ENCODE measurements around the gene TMSB10. TPM values are rescaled to one million over a fixed set of nuclear protein-coding genes. Genes with fewer than 3 reads are reported as not detected.
"Not testable (repeated sequence)": the region's sequence is repeated elsewhere in the genome, so short reads cannot be mapped to it uniquely, and the experiment has no call there.

TMSB10 gene
- total RNA-seq, 1 donor from 2014 or later = 112 TPM

DNA sequence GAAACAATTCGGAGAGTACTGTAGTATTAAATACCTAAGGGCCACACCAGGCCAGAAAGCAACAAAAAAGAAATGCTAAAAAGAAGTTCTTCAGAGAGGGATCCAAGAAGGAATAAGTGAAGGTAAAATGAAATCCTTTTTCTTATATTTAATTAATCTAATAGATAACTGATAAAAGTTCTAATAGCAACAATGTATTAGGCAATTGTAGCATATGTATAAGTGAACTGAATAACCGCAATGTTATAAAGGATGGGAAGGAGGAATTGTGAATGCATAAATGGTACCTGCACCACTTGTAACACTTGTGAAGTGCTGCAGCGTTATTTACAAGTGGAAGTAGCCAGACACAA, 21.8 kb downstream of the TMSB10 start:
- ATAC-seq = no peak
- no peak for DNase-seq (ENCODE audit: low spot score)

DNA sequence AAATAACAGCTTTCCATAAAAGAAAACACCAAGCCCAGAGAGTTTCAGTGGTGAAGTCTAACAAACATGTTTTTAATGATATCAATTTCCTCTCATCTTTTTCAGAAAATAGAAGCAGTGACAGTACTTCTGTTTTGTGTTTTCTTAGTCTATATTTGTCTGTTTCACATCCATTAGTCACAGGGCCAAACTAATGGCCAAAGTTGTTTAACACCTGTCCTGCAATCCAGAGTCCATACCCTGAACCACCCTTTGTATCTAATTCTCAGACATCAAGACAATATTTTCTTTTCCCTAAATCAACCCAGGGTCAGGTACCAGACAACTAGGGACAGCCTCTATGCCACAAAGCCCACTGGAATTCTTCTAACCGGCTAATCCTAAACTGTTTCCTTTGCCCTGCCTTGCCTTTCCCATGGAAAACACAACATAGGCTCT, 25.9 kb downstream of the TMSB10 start:
- DNase-seq (ENCODE audit: low spot score) (no peak), ATAC-seq (no peak)

DNA sequence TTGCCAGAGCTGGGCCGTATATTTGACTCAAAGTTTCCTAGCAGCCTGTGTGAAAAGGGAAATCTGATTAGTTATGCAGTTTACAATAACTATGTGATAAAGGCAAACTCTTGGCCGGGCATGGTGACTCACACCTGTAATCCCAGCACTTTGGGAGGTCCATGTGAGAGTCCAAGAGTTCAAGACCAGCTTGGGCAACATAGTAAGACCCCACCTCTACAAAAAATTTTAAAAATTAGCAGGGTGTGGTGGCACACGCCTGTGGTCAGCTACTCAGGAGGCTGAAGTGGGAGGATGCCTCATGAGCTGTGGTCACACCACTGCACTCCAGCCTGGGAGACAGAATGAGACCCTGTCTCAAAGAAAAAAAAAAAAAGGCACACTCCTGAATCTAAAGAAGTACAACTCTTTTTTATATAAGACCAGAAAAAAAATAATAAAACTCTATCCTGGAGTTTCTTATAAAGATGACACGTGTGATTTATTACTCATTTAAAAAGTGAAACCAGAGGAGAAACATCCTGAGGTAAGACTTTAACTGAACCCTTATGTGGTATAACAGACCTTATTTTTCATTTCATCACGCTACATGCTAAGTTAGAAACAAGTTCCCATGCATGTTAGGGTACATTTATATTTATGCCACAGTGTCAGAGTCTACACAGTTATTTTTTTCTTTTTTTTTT, 32.9 kb downstream of the TMSB10 start:
- ATAC-seq (no peak), DNase-seq (ENCODE audit: low spot score) (no peak)

DNA sequence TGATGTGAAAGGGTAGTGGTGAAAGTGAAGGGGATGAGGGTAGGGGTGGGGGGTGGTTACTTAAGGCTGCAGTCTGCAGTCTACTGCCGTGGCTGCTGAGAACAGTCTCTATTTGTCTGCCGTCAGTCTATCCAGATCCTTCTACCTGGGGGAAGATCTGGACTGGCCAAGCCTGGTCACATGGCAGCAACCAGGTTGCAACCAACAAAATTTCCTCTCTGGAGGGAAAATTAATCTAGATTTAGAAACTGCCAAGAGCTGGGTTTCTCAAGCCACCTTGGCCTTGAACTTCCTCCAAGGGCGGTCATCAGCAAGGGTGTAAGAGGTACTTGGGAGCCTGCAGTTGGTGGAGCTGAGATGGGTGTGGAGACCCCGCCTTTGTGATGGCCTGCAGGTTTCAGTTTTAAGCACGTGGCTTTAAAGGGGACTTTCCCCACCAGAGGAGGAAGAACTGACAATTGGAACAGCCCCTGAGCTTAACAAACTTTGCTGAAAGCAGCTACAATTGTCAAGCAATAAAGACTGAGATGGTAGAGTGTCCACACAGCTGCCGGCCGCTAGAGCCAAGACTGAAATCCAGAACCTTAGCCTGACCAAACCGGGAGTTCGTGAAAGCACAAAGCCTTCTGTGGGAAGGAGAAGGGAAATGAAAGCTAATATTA, 34.1 kb downstream of the TMSB10 start:
- no peak for DNase-seq (ENCODE audit: low spot score)
- ATAC-seq = no peak

DNA sequence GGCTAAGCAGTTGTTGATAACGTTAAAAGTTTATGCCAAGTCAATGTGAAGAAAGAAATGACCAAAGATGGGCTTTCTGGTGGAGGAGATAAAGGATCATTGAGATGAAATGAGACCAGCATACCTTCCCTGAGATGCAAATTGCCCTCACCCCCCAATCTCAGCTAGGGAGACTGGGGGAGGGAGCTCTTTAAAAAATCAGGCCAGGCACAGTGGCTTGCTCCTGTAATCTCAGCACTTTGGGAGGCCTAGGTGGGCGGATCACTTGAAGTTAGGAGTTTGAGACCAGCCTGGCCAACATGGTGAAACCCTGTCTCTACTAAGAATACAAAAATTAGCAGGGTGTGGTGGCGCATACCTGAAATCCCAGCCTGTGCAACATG, 34.6 kb downstream of the TMSB10 start:
- no peak for DNase-seq (ENCODE audit: low spot score)
- ATAC-seq = no peak

DNA sequence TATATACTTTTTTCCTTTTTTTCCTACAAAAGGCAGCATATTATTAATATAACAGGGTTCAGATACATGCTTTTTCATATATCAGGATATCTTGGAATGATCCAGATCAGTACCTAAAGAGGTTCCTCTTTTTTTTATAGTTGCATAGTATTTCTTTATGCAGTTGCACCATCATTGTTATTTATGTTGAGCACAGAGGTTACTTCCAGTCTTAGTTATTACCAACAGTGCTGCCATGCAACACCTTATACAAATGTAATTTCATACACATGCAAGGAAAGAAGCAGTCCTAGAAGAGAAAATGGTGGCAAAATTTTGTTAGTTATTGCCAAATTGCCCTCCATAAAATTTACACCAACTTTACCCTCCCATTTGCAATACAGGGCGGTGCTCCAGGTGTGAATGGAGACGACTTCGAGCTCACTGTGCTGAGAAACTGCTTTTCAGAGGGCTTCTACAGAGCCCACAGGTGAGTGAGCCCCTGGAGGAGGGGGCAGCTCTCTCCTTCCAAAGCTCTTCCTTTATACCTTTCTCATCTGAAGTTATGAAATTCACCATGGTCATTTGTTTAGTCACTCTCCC, 35.5 kb downstream of the TMSB10 start:
- ATAC-seq (no peak), DNase-seq (ENCODE audit: low spot score) (no peak)

DNA sequence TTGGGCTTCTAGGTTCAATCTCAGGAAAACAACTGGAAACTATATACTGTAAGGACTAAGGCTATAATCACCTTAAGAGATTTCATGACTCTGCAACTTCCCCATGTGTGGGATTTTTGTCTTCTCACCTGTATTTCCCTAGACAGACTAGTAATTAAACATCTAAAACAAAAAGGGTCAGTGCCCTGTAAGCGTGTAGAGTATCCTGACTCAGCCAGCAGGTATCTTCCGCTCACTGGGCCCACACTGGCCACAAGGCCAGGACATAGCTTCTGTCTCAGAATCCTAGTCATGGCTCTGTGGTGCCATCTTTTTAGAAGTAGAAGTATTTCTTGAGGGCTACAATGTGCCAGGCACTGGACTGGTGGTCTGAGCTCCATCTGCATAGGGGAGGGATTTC, 36.7 kb downstream of the TMSB10 start:
- ATAC-seq (no peak), DNase-seq (ENCODE audit: low spot score) (no peak)

DNA sequence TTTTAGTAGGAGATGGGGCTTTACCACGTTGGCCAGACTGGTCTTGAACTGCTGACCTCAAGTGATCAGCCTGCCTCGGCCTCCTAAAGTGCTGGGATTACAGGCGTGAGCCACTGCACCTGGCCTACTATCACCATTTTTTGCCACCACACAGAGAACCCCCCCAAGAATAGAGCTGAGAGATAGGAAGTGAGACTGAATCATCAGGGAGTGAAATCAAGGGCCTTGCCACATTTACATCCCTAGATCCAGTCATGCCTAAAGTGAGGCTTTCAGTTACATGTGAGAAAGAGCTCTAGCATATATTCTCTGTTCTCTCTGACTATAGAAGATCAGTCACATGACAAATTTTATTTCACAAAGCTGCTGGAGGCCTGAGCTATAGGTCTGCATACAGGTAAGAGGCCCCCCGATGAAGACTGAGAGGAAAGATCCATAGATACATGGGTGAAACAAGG, 37.5 kb downstream of the TMSB10 start:
- ATAC-seq (no peak), DNase-seq (ENCODE audit: low spot score) (no peak)

DNA sequence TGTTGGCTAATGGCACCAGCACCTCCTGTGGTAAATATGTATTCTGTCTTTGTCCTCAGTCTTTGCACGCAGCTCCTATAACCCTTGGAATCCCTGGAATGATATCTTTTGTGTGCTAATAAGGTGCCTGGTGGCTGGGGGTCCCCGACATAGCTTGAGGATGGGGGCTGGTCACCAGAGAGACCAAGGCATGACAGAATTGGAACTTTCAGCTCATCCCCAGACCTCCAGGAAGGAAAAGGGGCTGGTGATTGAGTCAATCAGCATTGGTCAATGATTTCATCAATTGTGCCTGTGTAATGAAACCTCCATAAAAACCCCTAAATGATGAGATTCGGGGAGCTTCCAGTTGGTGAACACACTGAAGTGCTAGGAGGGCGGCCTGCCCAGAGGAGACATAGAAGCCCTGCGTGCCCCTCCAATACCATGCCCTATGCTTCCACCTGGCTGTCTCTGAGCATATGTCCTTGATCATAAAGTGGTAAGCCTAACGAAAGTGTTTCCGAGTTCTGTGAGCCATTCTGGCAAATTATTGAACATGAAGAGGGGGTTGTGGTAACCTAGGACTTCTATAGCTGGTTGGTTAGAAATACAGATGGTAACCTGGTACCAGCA, 38.9 kb downstream of the TMSB10 start:
- DNase-seq (ENCODE audit: low spot score) (no peak), ATAC-seq (no peak)

DNA sequence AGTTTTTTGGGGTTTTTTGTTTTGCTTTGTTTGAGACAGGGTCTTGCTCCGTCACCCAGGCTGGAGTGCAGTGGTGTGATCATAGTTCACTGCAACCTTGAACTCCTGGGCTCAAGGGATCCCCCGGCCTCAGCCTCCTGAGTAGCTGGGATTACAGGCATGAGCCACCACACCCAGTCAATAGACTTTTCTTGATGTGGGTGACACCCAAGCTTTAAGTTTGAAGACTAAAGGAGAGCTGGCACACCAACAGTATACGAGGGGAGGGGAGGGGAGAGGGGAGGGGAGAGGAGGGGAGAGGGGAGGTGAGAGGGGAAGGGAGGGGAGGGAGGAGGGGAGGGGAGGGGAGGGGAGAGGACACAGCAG, 40.4 kb downstream of the TMSB10 start:
- ATAC-seq; DNase-seq (ENCODE audit: low spot score): not testable (repeated sequence)

DNA sequence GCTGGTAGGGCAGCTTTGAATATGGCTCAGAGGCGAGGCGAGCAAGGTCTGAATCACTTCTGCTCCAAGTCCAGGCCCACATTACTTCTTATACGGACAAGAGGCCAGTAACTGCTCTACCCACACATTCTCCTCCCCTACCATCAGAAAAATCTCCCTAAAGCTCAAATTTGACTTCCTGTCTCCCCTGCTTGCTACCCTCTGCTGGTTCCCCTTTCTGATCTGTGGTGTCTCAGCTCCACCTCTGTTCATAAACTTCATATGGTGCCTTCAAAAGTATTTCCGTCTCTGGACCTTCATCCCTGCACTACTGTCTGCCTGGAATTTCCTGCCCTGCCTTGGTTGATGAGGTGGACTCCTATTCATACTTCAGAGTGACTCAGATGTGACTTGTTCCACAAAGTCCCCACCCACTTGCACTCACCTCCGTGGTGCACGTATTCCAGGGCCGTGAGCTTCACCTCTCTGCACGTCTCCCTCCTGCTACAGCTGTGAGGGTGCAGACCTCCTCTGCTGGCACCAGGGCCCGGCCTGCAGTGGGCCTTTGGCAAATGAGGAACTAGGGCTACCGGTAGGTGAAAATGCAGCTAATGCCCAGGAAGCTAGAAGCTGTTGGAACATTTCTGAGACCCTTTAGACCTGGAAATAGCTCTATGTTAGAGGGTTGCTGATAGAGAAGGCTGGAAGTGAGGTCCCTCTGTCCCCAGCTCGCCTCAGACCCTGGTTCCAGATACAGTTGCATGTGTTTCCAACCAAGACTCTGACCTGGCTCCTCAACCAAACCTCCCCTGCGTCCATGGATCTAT, 41.0 kb downstream of the TMSB10 start:
- no peak for DNase-seq (ENCODE audit: low spot score)
- ATAC-seq = no peak

DNA sequence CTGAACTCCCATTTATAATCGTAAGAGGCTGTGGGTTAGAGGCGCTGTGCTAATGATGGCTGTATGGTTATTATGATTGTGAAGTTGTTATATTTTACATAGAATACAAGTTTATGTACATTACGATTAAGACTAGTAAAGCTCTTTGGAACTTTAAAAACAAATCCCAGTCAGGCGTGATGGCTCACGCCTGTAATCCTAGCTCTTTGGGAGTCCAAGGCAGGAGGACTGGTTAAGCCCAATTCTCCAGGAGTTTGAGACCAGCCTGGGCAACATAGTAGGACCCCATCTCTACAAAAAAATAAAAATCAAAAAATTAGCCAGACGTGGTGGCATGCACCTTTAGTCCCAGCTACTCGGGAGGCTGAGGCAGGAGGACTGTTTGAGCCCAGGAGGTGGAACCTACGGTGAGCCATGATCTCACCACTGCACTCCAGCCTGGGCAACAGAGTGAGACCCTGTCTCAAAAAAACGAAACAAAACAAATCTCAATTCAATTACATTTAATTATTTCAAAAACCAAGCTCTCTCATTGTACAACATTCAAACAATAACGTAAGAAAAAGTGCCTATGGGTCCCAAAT, 41.6 kb downstream of the TMSB10 start:
- no peak for ATAC-seq
- no peak for DNase-seq (ENCODE audit: low spot score)

DNA sequence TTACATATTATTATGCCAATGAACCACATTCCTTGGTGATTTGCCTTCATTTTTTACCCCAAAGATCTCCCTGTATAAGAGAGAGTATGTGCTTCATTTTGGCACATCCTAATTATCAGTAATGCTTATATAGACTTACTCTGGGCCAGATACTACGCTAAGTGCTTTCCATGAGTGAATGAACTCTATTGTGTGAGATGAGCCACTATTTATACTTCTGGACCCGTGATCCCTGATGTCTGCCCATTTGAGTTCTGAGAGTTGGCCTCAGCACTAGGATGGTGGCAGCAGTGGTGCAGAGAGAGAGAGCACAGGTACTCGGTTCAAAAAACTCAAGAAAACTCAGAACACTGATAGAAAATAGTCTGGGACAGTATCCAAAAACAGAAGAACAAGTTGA, 48.1 kb downstream of the TMSB10 start:
- DNase-seq (ENCODE audit: low spot score) (no peak), ATAC-seq (no peak)

DNA sequence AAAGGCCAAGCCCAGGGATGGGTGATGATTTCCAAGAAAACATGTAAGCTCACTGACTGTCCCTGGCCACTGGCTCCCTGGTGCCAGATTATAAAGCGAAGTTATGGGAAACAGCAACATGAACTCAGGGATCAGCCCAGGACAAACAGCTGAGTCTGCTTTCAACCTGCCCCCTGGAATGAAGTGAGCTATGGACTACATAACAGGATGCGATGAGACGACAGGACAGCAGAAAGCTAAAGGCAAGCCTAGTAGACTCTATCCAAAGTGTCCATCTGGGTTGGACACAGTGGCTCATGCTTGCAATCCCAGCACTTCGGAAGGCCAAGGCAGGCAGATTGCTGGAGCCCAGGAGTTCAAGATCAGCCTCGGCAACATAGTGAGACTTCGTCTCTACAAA, 48.9 kb downstream of the TMSB10 start:
- ATAC-seq = no peak
- DNase-seq (ENCODE audit: low spot score) = no peak

Other genes starting within 250 kb of the TMSB10 start
- gene TRABD2A, start 24.6 kb upstream of the TMSB10 start, total RNA-seq = 0.68 TPM
- gene KCMF1, start 65.5 kb downstream of the TMSB10 start, total RNA-seq = 39.1 TPM
- 5.7 TPM for gene TCF7L1, start 227.7 kb downstream of the TMSB10 start, total RNA-seq